HK-2 (cell line): Measurements from ENCODE around the gene FYCO1.

Experiments
- DNase-seq: peaks from one replicate; pipeline ENCODE4 v3.0.0-alpha.2; 2018; ENCODE audit not compliant: unreplicated experiment

FYCO1 gene

DNA sequence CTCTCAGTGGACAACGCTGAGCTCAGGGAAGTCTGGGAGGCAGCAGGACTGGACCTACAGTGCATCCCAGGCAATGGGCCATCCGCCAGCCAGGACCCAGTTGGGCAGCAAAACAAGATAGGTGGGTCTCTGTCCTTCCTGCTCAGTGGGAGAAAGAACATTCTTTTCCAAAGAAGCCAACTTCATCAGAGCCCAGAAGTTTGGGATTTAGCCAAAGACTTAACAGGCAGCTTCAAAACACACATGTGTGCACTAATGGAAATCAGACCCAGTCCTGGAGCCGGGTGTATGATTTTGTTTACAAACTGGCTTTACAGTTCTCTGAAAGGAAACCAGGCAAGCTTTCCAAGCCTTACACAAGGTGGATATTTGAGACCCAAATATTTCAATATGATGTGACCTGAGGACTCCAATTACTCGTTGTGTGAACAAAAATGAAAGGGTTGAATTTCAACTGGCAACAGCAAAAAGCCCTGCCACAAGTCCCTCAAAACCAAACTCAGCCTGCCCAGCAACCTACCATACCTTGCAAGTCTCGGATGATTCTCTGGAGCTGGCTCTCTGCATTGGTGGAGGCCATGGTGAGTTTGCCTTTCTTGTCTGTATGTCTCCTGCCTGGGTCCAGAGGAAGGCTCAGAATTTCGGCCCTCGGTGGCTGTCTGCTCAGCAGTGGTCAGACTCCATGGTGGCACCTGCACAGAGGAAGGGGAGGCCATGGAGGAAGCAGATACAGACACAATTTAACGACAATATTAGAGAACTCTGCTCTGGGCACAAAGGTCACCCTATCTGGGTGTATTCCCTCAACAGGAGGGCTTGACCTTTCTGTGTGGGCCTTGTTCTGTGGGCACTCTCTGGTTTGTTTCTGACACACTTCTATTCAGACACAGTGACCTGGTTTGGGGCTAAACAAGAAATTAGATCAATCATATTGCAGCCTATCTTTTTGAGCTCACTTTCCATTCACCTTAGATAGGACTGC lies 11.0 kb downstream of the FYCO1 start:
- DNase-seq, result no peak

DNA sequence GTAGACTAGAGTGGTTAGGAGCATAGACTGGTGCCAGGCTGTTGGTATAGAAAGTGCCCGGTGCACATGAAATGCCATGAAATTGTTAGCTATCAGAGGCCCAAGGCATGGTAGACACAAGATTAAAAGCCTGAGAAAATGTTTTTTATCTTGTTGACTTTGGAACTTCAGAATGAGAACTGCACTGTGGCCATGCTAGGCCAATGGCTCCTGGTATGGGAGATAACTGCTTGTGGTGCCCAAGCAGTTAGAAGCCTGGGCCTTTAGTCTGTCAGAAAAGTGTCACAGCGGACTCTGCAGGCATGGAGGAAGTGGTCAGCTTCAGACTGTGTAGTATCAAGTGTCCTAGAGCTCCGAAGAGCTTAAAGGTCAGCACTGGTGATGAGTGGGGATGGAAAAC lies 11.9 kb downstream of the FYCO1 start:
- no peak for DNase-seq

DNA sequence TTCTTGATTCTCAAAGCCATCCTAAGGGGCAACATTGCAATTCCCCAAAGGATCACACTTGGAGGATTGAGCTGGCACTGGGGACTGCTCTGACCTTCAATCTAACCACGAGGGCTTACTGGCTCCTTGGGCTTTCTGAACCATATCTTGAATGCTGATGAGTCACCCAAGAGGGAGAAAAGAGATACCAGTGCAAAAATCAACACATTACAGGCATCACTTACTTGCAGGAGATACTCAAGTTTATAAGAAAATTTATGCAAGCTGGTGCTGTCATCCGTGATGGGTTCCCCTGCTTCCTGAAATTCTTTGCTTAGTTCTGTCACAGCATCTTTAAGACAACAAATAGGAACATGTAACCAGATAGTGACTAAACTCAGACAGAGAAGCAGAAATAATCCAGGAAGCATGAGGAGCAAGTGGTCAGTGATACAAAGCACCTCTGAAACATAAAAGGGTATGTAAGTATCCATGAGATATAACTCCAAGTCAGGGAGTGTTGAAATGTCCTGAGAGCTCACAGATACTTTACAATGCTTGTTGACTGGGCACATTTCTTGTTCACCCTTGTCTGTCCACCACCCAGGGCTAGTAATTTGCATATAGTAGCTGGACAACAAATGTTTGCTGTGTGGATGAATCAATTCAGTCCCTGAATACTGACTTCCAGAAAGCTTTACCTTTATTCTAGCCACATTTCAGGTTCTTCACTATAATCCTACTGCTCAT lies 14.1 kb downstream of the FYCO1 start:
- no peak for DNase-seq

DNA sequence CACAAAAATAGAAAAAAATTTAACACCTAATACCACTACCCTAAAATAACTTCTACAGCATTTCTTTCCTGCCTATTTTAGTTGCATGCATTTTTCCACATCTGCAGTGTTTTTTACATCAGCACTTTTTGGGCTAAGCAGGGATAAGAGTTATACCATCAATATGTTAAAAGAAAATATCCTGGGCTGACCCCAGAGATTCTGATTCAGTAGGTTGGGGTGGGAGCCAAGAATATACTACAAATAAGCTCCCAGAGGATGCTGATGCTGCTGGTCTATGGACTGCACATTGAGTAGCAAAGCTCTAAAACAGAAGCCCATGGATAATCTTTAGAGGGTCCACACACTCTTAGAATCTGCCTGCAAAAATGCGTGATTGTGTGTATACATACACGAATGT lies 14.8 kb downstream of the FYCO1 start:
- no peak for DNase-seq

DNA sequence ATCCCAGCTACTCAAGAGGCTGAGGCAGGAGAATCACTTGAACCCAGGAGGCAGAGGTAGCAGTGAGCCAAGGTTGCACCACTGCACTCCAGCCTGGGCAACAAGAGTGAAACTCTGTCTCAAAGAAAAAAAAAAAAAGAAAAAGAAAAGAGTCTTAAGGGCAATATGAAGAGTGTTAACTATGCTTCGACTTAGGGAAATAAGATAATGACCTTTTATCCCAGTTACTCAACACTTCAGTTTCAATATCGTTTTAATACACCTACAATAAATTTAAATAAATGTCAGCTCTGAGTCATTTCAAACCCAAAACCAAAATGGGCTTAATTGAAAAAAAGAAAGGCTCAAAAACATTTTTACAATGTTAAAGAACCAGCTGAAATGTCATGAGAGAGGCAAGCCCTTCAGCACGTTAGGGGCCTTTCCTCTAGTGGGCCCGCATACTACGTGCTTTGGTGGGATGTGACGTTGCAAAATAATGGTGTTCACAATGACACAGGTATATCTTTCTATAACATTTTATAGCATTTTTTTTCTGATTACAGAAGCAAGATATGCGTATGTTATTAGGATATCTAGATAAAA lies 15.3 kb downstream of the FYCO1 start:
- DNase-seq, result no peak

DNA sequence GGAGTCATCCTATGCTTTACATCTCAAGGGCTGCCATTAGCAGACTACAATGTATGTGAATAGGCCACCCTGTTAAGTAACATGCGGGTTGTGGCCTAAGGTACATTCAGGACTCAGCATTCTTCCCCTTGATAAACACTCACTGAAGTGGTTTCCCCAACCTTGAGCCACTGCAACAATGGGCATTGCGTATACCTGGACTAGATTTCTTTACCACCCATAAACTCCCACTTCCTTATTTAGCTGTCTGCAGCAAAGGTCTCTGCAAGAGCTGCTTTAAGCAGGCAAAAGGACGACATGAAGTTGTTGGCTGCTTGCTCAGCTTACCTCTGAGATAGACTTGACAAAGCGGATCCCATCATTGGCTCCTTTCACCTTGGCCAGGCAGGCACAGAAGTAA lies 16.2 kb downstream of the FYCO1 start:
- DNase-seq, result no peak

DNA sequence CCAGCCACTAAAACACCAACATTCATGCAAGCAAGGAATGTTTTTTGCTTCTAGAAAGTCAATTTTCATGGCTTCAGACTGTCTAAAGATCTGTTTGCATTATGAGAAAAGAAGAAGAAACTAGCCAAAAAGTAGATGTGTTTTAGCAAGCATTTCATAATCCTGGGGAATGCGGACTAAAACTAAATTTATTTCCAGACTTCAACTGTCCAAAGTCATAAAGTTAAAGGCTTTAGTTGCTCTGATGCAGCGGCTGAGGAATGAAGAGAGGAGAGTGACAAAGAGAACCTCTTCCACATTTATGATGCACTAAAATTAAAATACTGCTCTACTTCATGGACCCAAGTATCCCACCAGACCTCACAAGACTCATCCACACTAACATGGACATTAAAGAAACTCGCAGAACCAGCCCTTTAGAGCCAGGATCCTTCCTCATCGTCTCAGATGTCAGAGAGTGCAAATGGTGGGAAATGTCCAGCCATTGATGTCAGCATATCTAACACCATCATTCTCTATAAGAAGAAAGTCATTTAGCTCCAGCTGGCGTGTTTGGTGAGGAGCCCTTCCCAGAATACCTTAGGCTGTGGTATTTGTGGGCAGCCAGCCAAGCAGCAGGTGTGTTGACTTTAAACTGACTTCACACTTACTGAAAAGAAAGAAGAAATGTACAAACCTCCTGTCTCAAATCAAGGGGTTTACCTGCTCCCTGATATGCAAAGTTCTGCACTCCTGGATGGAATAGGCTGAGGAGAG lies 17.4 kb downstream of the FYCO1 start:
- DNase-seq, result no peak

DNA sequence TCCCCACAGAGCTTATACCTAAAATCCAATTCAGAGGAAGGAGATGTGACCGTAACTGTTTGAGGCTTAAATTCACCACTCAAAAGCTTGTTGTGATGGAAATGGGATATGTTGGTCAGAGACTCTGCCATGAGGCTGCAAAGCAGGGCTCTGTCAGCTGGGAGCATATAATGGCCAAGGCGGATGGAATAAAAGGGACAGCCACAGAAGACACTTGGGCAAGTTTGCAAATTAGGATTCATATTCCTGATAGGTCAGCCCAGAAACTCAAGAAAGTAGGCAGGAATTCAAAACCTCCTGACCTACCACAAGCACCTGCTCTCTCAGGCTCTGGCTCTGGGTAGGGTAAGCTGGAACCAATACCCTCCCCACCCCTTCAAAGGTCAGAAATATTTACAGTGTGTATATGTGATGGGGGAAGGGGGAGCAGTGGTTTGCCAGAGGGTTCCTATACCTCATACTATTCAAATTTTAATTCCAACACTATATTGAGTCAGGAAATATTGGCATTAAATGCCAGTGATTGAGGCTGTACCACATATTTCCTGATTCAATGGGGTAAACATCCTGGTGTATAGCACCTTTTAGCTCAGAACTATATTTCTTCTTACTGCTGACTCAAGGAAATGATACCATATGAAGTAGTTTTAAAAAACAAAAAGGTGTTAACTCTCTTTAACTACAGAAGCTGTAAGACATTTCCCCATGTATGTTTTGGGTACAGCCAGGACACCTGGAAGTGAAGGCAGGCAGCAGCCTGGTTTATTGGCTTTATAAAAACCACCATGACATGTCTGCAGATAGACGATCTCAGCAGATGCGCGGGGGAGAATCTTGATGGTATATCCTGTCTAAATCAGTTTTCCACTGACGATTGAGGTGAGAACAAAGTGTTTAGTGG lies 19.2 kb downstream of the FYCO1 start:
- no peak for DNase-seq

DNA sequence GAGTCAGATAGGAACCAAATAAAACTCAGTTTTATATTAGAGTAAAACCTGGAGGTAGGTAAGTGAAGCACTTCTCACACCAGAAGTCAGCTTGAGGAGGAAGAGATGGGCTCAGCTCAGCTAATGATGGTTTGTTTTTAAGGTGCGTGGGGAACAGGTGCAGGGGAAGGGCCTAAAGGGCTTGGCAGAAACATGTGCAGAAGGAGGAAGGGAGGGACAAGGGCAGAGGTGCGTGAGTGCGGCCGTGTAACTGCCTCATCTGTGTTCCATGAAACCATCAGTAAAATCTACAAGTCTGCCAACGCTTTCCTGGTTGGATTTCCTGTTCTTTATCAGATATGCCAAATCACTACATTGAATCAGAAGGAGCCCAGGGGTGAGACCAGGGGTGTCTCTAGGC lies 19.9 kb downstream of the FYCO1 start:
- no peak for DNase-seq

DNA sequence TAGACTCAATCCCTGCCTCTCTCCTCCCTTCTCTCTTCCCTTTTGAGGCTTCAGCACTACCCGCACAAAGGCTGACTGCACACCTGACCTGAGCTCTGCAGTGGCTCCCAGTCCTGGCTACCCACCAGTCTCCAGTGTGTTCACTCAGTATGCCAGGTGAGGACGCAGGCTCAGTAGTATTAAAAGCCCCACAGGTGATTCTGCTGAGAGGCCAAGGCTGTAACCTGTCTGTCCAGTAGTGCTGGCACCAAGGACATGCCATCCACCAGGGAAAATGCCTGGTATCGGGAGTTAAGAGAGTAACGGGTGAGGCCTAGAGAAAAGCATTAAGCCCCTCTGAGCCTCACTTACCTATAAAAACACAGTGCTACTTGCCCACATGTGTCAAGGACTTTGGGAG lies 20.9 kb downstream of the FYCO1 start:
- no peak for DNase-seq

DNA sequence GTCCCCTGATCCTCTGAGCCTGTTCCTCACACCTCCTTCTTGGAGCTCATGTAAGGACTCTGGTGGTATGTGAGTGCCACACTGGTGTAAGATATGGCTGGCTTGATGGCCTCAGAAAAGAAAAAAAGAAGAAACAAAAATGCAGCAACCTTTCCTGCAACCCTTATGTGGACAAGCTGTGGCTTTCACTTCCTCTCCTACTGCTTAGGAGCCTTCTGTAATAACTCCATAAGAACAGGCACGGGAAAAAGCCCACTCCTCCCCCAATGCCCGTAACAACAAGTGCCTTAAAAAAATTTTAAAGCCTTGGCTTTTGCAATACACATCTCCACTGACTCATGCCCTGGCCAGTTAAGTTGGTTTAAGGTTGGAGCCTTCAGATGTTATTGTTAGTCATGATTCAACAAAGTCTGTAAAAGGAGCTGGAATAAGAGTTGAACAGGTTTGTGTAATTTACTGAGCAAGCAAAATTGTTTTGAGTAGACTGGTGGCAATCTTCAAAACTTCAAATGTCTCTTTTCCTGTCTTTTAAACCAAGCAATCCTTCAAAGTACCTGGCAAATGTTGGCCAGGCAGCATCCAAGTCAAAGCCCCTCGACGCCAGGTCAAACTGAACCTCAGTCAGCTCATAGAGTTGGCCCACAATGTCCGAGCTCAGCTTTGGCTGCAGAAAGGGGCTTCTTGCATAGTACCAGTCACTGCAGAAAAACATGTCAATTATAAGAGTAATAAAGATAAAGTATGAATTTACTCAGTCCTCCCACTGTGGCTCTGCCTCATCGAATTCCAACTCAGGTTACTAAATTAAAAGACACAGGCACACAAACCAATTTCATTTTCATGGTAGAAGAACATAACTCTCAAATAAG lies 22.9 kb downstream of the FYCO1 start:
- DNase-seq, result no peak

DNA sequence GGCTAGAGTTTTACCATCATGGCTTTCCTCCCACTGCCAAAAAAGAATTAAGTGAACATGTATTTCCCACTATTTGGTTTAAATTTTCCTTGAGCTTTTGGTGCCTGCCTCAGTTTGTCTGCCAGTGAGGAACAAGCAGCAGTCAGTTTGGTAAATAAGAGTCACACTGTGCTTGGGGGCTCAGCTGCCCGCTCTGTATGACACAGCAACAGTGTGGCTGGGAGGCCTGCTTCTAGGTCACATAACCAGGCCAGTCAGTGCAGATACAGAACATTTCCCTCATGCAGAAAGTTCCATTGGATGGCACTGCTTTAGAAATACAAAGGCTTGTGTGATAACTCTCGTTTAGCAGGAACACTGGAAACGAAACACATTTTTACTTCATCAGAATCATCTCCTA lies 25.7 kb downstream of the FYCO1 start:
- DNase-seq, result no peak

DNA sequence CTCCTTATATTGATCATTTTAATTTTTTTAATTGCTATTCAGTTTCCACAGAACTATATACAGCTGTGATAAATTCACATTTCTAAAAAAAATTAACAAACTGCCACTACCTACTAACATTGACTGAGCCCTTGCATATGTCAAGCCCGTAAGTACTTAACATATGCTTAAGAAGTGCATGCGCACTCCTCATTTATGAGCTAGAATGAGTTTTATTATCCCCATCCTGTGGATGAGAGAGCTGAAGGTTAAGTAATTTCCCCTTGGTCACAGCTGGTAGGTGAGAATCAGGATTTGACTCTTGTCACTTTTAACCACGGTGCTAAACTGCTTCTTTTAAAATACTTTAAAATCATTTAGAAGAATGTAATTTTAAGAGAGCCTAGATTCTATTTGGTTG lies 26.5 kb downstream of the FYCO1 start:
- DNase-seq, result no peak

DNA sequence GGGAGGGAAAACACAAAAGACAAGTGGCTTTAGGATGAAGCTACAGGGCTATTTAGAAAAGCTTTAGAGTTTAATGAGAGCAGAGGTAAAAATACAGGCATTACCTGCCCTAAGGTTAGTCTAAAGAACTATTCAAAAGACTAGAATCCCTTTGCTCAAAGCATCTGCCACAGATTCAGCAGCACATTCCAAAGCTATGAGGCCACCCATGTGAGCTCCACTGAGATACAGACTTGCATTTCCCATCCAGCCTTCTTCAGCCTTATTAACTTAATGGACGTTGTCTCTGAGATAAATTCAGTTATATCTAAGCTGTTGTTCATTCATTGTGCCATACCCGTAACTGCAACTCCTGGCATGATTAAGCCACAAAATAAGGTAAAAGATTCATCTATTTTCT lies 26.9 kb downstream of the FYCO1 start:
- no peak for DNase-seq

DNA sequence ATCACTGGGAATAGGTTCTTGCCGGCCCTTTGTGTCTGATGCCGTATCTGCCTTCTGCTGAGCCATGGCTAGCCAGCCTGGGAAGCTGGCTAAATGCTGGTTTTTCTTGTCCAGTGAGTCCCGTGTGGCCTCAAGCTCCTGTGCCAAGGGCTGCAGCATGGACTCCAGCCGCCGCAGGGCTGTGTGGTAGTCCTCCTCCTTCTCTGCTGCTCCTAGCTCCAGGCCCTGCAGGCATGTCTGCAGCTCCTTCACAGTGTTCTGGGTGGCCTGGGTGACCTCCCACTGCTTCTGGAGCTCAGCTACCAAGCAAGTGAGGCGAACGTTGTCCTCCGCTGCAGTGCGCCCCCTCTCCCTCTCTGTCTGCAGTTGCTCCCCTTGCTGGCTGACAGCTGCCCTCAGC lies 27.5 kb downstream of the FYCO1 start:
- no peak for DNase-seq

DNA sequence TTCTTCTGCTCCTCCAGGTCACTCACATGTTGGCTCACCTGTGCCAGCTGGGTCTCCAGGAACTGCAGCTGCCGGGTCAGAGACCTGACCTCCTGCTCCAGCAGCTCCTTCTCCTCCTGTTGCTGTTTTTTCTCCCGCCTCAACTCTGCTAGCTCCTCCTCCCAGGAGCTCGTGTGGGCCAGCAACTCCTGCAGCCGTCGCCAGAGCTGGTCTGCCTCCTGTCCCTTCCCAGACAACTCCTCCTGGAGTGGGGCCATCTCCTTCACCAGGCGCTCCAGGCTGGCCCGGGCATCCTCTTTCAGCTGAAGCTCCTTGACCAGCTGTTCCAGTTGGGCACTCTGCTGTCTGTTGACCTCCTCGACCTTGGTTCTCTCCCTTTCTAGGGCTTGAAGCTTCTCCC lies 27.9 kb downstream of the FYCO1 start:
- no peak for DNase-seq

DNA sequence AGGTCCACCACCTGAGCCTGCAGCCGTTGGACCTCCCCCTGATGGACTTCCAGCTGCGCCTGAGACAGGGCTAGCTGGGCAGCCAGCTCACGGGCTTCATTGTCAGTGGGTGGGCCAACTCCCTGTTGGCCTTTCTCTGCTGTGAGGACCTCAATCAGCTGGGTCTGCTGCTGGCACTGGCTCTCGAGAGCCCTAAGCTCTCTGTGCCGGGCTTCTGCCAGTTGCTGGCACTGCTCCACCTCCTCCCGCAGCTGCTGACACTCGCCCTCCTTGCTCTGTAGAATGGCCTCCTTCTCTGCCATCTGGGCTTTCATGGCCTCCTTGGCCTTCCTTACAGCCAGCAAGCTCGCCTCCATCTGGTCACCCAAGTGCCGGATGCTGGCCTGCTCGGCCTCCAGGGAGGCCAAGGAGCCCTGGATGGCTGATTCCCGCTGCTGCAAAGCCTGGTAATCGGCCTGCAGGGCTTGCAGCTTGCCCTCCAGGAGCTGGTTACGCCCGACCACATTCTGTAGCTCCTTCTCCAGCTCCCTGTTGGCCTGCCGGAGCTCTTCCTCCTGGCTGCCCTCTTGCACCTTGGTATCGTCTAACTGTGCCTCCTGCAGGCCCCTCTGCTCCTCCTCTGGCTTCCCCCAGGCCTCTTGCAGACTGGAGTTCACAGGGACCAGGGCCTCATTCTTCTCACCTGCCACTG lies 28.5 kb downstream of the FYCO1 start:
- DNase-seq, result no peak

DNA sequence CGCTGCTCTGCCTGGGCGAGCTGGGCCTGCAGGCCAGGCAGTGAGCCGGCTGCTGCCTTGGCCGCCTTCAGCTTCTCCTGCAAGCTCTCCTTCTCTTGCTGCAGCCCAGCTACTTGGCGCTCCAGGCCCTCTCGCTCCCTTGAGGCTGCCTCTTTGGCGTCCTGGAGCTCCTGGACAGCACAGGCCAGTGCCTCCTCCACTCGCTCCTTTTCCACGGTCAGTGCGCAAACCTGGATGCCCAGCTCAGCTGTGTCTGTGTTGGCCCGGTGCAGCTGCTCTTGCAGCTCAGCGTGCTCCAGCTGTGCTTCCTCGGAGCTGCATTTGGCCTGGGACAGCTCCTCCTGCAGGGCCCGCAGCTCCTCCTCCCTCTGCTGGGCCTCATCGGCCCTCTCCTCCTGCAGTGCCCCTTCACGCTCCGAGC lies 29.2 kb downstream of the FYCO1 start:
- no peak for DNase-seq

DNA sequence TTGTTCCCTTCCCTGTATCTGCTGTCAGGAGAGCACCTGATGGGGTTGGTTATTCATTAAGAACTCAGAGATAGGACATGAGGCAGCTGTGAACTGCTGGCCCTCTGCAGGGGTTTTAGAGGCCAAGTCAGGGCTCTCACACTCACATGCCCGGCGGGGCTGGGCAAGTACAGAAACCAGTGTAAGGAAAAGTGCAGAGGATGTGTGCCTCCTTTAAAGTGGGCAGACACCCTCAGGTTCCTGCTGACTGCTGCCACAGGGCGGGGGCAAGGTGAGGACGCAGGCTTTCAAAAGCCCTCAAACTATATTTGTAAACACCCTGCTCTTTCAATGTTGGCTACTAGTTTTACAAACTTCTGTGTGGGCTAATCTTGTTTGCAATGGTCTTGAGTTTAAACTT lies 30.0 kb downstream of the FYCO1 start:
- no peak for DNase-seq
